H9 (cell line): ENCODE results near the gene THAP9. TPM values are rescaled to one million over a fixed set of nuclear protein-coding genes. Genes with fewer than 3 reads are reported as not detected.

Experiments used
- DNase-seq: peaks from one replicate; pipeline ENCODE4 v3.0.0-alpha.2; 2017
- H2AFZ ChIP-seq: one replicate; pipeline ENCODE4 v1.6.1; 2013; ENCODE audit warnings: mild to moderate bottlenecking, low read length, control low read depth, moderate library complexity
- H2AK5ac ChIP-seq: 2 replicates; pipeline ENCODE4 v1.6.1; 2013; ENCODE audit warnings: low read length, control low read depth, mixed read lengths; ENCODE audit not compliant: insufficient read length
- H2BK120ac ChIP-seq: one replicate; pipeline ENCODE4 v1.6.1; 2013; ENCODE audit warnings: low read depth, mild to moderate bottlenecking, low read length, control low read depth, inconsistent platforms; ENCODE audit not compliant: poor library complexity, severe bottlenecking
- H2BK12ac ChIP-seq: 2 replicates; pipeline ENCODE4 v1.6.1; 2013; ENCODE audit warnings: low read length, control low read depth, mixed read lengths, low read depth; ENCODE audit not compliant: insufficient read length
- H2BK15ac ChIP-seq: 2 replicates; pipeline ENCODE4 v1.6.1; 2013; ENCODE audit warnings: low read depth, low read length, control low read depth
- H2BK20ac ChIP-seq: one replicate; pipeline ENCODE4 v1.6.1; 2013; ENCODE audit warnings: low read depth, mild to moderate bottlenecking, low read length, control low read depth, inconsistent platforms; ENCODE audit not compliant: poor library complexity, severe bottlenecking
- H2BK5ac ChIP-seq: 2 replicates; pipeline ENCODE4 v1.6.1; 2013; ENCODE audit warnings: low read length, control low read depth, mixed read lengths; ENCODE audit not compliant: insufficient read length
- H3K14ac ChIP-seq: 2 replicates; pipeline ENCODE4 v1.6.1; 2013; ENCODE audit warnings: low read length, control low read depth; ENCODE audit not compliant: insufficient read depth
- H3K18ac ChIP-seq: 2 replicates; pipeline ENCODE4 v1.6.1; 2013; ENCODE audit warnings: low read depth, mild to moderate bottlenecking, mixed read lengths, low read length, control low read depth; ENCODE audit not compliant: insufficient read length
- H3K23ac ChIP-seq: 2 replicates; pipeline ENCODE4 v1.6.1; 2013; ENCODE audit warnings: low read length, control low read depth, mixed read lengths, low read depth; ENCODE audit not compliant: insufficient read length
- H3K23me2 ChIP-seq: 2 replicates; pipeline ENCODE4 v1.6.1; 2013; ENCODE audit warnings: low read depth, mild to moderate bottlenecking, mixed read lengths, low read length, control low read depth; ENCODE audit not compliant: insufficient read length, poor library complexity, severe bottlenecking
- H3K27ac ChIP-seq: 2 replicates; pipeline ENCODE4 v1.5.1; 2013; ENCODE audit warnings: low read length, control low read depth, mixed read lengths, low read depth; ENCODE audit not compliant: insufficient read length
- H3K27me3 ChIP-seq: 2 replicates; pipeline ENCODE4 v1.6.1; 2013; ENCODE audit warnings: low read length, control low read depth, inconsistent platforms; ENCODE audit not compliant: insufficient read depth
- H3K4ac ChIP-seq: 2 replicates; pipeline ENCODE4 v1.6.1; 2013; ENCODE audit warnings: low read depth, mild to moderate bottlenecking, control low read depth, inconsistent platforms, low read length, moderate library complexity
- H3K4me1 ChIP-seq: 2 replicates; pipeline ENCODE4 v1.6.1; 2013; ENCODE audit warnings: low read length, control low read depth, inconsistent platforms; ENCODE audit not compliant: insufficient read depth
- H3K4me2 ChIP-seq: 2 replicates; pipeline ENCODE4 v1.6.1; 2013; ENCODE audit warnings: low read length, control low read depth, mixed read lengths; ENCODE audit not compliant: insufficient read length, insufficient read depth
- H3K56ac ChIP-seq: 2 replicates; pipeline ENCODE4 v1.6.1; 2013; ENCODE audit warnings: low read depth, mild to moderate bottlenecking, mixed read lengths, low read length, control low read depth; ENCODE audit not compliant: insufficient read length
- H3K79me1 ChIP-seq: 2 replicates; pipeline ENCODE4 v1.6.1; 2013; ENCODE audit warnings: low read depth, mild to moderate bottlenecking, moderate library complexity, low read length, control low read depth, inconsistent platforms; ENCODE audit not compliant: insufficient read depth, poor library complexity, severe bottlenecking
- H3K79me2 ChIP-seq: 2 replicates; pipeline ENCODE4 v1.6.1; 2013; ENCODE audit warnings: low read length, control low read depth, inconsistent platforms; ENCODE audit not compliant: insufficient read depth
- H3K9ac ChIP-seq: 2 replicates; pipeline ENCODE4 v1.6.1; 2013; ENCODE audit warnings: low read length, control low read depth, mixed read lengths; ENCODE audit not compliant: insufficient read length; ENCODE audit errors: extremely low read depth
- H3K9me3 ChIP-seq: one replicate; pipeline ENCODE4 v1.6.1; 2013; ENCODE audit warnings: low read depth, low read length, inconsistent platforms; ENCODE audit not compliant: control insufficient read depth
- H3T11ph ChIP-seq: one replicate; pipeline ENCODE4 v1.6.1; 2013; ENCODE audit warnings: mild to moderate bottlenecking, low read length, control low read depth, inconsistent platforms
- H4K20me1 ChIP-seq: one replicate; pipeline ENCODE4 v1.6.1; 2013; ENCODE audit not compliant: control insufficient read depth, insufficient read length, insufficient read depth
- H4K5ac ChIP-seq: 2 replicates; pipeline ENCODE4 v1.6.1; 2013; ENCODE audit warnings: low read depth, mild to moderate bottlenecking, mixed read lengths, low read length, control low read depth; ENCODE audit not compliant: insufficient read length
- H4K8ac ChIP-seq: replicated peaks from 2 replicates; pipeline ENCODE4 v1.6.1; 2013; ENCODE audit warnings: low read length, control low read depth, mixed read lengths, low read depth; ENCODE audit not compliant: insufficient read length
- H4K91ac ChIP-seq: 2 replicates; pipeline ENCODE4 v1.6.1; 2013; ENCODE audit warnings: low read depth, mild to moderate bottlenecking, moderate library complexity, mixed read lengths, low read length, control low read depth; ENCODE audit not compliant: insufficient read length
- H3K27ac Mint-ChIP-seq, 3 experiments: 2 replicates in 2 of 3; 3 replicates in 1 of 3; pipeline ENCODE4 v1.8.0; 2020 to 2021; ENCODE audit warnings: mixed read lengths in 3 of 3, mild to moderate bottlenecking in 1 of 3, moderate library complexity in 1 of 3
- H3K27me3 Mint-ChIP-seq: 2 replicates; pipeline ENCODE4 v1.8.0; 2021; ENCODE audit warnings: low read depth, mild to moderate bottlenecking, moderate library complexity, mixed read lengths
- H3K36me3 Mint-ChIP-seq, 3 experiments: 2 replicates in 2 of 3; 3 replicates in 1 of 3; pipeline ENCODE4 v1.8.0; 2020 to 2021; ENCODE audit warnings: low read depth in 3 of 3, mixed read lengths in 3 of 3; ENCODE audit not compliant: insufficient read depth in 1 of 3
- H3K4me1 Mint-ChIP-seq, 2 experiments: 2 replicates each; pipeline ENCODE4 v1.8.0; 2020; ENCODE audit warnings: mixed read lengths in 2 of 2
- H3K4me3 Mint-ChIP-seq, 2 experiments: 2 replicates in 1 of 2; 3 replicates in 1 of 2; pipeline ENCODE4 v1.8.0; 2020 to 2021; ENCODE audit warnings: mild to moderate bottlenecking in 2 of 2, mixed read lengths in 2 of 2, moderate library complexity in 1 of 2
- H3K9me3 Mint-ChIP-seq, 2 experiments: 2 replicates in 1 of 2; 3 replicates in 1 of 2; pipeline ENCODE4 v1.8.0; 2020; ENCODE audit warnings: mild to moderate bottlenecking in 2 of 2, mixed read lengths in 2 of 2, moderate library complexity in 1 of 2
- WGBS: extraction: QIAGEN DNeasy Blood & Tissue Kit; methylation state at CpG from one replicate; pipeline ENCODE4 v1.1.7; 2013; ENCODE audit warnings: missing lambda C conversion rate, low lambda C conversion rate, mixed read lengths; ENCODE audit not compliant: insufficient read length; ENCODE audit errors: extremely low coverage; 5-methylcytosine and 5-hydroxymethylcytosine counted together
- total RNA-seq: library from RNA; stranded (reverse); gene quantifications from 2 replicates; pipeline ENCODE4 v1.2.1, GENCODE V29; 2021
- TF ChIP-seq, protein P1 (sequence below): fragments of 200-600 bp; sonication (generic); conservative IDR thresholded peaks from 3 replicates; pipeline ENCODE4 v1.8.0; 2021; ENCODE audit warnings: antibody characterized with exemption, mild to moderate bottlenecking

THAP9 gene
- total RNA-seq, 1 experiment from 2014 or later: 14.8 TPM

DNA sequence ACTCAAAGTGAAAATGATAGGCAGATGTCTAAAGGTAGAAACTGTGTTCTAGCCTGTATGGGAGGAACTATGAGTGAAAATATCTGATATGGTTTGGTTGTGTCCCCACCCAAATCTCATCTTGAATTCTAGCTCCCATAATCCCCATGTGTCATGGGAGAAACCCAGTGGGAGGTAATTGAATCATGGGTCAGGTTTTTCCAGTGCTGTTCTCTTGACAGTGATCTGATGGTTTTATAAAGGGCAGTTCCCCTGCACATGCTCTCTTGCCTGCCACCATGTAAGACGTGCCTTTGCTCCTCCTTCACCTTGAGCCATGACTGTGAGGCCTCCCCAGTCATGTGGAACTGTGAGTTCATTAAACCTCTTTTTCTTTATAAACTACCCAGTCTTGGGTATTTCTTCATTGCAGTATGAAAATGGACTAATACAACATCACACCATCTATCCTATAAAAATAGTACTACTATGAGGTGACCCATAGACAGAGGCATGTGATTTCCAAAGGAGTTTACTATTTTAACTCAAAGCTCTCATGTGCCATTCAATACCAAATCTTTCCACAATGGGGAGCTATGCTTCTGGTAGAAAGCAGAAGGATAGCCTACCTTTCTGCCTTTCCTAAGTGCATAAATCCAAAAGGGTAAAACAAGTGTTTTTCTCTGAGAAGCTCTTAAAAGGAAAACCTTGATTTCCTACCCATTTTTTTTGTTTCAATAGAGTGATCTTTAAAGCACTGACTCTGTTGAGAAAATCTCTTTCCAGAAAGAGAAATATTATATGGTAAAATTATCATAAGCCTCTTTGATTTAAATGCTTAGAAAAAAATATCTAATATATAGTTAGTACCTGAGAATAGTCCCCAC is 48.4 kb upstream of the THAP9 start:
- Histone ChIP-seq H4K8ac (no peak overlapping the region), H3K79me2 (no peaks in the 10 kb centered on the region), H3K4me1 (no peaks in the 10 kb centered on the region), H2AFZ (no peak overlapping the region), H3K27me3 (no peaks in the 10 kb centered on the region), H2BK5ac (no peak overlapping the region), H2BK120ac (no peak overlapping the region), H3K9me3 (no peaks in the 10 kb centered on the region), H3K4ac (no peak overlapping the region), H3T11ph (no peak overlapping the region), H4K91ac (no peak overlapping the region), H2BK15ac (no peak overlapping the region), H3K9ac (no peak overlapping the region), H2BK12ac (no peak overlapping the region), H4K5ac (no peak overlapping the region), H3K4me2 (no peak overlapping the region), H3K23ac (no peak overlapping the region), H3K14ac (no peak overlapping the region), H3K56ac (no peak overlapping the region), H3K23me2 (no peaks in the 10 kb centered on the region), H2BK20ac (no peak overlapping the region), H3K79me1 (no peaks in the 10 kb centered on the region), H3K18ac (no peak overlapping the region), H4K20me1 (no peaks in the 10 kb centered on the region), H2AK5ac (no peak overlapping the region), H3K27ac (no peak overlapping the region)
- H3K27me3 Mint-ChIP-seq: no peaks in the 10 kb centered on the region
- peak overlapping the region in 1 of 3 experiments; percentile 74; a peak in 2 of 7 replicates for H3K27ac Mint-ChIP-seq
- no peaks in the 10 kb centered on the region for H3K4me1 Mint-ChIP-seq
- no peak overlapping the region for H3K4me3 Mint-ChIP-seq
- peaks cover 37 to 79% (median 72%) of the 10 kb centered on the region in 3 experiments; a peak in 6 of 7 replicates for H3K36me3 Mint-ChIP-seq
- no peaks in the 10 kb centered on the region for H3K9me3 Mint-ChIP-seq
- no peak for DNase-seq
- TF ChIP-seq, protein P1, sequence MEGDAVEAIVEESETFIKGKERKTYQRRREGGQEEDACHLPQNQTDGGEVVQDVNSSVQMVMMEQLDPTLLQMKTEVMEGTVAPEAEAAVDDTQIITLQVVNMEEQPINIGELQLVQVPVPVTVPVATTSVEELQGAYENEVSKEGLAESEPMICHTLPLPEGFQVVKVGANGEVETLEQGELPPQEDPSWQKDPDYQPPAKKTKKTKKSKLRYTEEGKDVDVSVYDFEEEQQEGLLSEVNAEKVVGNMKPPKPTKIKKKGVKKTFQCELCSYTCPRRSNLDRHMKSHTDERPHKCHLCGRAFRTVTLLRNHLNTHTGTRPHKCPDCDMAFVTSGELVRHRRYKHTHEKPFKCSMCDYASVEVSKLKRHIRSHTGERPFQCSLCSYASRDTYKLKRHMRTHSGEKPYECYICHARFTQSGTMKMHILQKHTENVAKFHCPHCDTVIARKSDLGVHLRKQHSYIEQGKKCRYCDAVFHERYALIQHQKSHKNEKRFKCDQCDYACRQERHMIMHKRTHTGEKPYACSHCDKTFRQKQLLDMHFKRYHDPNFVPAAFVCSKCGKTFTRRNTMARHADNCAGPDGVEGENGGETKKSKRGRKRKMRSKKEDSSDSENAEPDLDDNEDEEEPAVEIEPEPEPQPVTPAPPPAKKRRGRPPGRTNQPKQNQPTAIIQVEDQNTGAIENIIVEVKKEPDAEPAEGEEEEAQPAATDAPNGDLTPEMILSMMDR: peak; percentile 68
- no CpG with 5 or more reads among the region's 1 CpG for WGBS
